ENCODE measurements around the gene CCDC9B.

Gene CCDC9B

GRCh38 chr15:40306371-40306770, 34.4 kb downstream of the CCDC9B start:
- no peak for DNase-seq

- DNase-seq = no peak
These were observed 35.5 kb downstream of the CCDC9B start for GRCh38 chr15:40305281-40305680.

- no peak for DNase-seq
These were observed 37.2 kb downstream of the CCDC9B start for GRCh38 chr15:40303576-40303975.

DNA sequence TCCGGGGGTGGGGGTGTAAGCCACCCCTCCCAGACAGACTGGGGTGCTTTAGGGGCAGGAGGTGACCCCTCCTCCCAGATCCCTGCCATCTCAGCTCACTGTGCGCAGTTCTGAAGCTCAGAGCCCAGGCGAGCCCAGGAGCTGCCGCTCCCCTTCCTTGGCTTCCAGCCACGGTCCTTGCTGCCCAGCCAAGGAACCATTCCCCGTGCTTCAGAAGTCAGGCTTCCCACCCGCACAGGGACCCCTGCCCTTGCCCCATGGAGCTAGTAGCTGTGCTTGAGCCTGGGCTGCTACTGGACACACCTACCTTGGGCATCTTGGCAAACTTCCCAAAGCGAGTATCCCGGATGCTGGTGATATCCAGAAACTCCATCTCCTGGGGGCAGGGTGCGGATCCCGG, 37.8 kb downstream of the CCDC9B start:
- no peak for DNase-seq

GRCh38 chr15:40302288-40302886, 38.4 kb downstream of the CCDC9B start:
- no peak for DNase-seq

GRCh38 chr15:40301467-40302179, 39.1 kb downstream of the CCDC9B start:
- DNase-seq = no peak

- no peak for DNase-seq
These were observed 40.0 kb downstream of the CCDC9B start for GRCh38 chr15:40300771-40301170.

DNA sequence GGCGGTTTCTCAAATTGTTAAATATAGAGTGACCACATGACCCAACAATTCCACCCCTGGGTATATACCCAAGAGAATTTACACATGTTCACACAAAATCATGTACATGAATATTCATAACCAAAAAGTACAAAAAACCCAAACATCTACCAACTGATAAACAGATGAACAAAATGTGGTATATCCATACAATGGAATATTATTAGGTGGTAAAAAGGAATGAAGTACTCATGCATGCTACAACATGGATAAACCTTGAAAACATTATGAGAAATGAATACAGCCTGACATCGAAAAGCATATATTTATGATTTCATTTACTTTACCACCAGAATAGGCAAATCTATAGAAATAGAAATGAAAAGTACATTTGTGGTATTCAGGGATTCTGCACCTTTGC, 40.4 kb downstream of the CCDC9B start:
- DNase-seq = no peak

GRCh38 chr15:40298216-40298935, 42.4 kb downstream of the CCDC9B start:
- DNase-seq = no peak

- no peak for DNase-seq
These were observed 43.4 kb downstream of the CCDC9B start for GRCh38 chr15:40297356-40297755.

DNA sequence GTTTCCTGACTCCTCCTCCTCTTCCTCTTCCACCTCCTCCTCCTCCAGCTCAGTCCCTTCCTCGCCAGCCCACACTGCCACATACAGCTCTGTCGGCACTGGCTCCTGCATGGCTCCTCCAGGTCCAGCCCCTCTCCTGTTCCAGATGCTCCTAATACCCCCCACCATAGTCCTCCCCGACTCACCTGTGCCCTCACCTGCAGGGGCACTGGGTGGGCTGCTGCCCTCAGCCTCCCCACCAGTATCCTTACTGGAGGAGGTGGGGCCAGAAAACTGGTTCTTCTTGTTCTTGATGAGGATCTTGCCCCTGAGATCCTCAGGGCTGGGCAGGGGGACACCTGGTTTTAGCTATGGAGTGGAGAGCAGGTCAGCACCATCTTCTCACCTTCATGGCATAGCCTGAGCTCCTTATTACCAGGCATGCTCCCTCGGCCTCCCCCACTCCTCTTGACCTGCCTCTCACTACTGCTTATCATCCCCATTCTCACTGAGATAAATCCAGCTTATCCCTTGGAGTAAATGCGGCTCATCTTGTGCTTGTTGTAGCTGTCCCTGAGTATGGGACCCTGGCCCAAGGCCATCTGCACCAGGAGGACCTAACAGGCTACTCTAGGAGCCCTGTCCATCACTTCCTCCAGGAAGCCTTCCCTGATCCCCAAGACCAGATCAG, 44.0 kb downstream of the CCDC9B start:
- DNase-seq = no peak

GRCh38 chr15:40295877-40296560, 44.7 kb downstream of the CCDC9B start:
- no peak for DNase-seq

DNA sequence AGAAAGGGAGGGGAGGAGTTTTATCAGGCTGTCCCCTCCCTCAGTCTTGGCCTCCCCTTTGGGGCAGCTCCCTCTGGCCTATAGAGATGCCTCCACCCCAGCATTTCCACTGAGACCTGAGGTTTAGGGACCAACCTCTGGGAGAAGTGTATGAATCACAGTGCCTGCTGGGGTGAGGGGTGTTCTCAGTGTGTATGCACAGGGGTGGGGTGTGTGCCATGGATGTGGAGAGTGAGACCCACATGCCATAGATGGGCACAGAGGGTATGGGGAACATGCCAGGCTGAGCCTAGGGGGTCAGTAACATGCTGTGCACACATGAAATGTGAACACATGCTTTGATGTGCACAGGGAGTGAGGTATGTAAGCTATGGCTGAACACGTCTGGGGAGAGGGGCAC, 45.4 kb downstream of the CCDC9B start:
- DNase-seq = no peak

- DNase-seq = no peak
These were observed 46.5 kb downstream of the CCDC9B start for GRCh38 chr15:40293905-40294895.

DNA sequence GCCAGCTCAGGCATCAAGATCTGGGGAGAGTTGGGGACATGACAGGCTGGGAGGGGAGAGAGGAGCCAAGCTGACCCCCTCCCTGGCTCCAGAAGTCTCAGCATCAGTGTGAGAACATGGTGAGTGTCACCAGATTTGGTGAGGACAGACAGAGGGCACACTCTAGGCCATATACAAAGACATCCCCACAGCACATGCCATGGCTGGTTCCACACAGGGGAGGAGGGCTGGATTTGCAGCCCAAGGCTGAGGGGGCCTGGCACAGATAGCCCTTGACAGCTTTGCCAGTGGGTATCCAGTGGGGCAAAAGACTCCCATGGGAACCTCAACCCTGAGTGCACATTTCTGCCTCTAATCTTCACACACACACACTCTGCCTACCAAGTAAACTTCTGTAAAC, 47.7 kb downstream of the CCDC9B start:
- DNase-seq = no peak

GRCh38 chr15:40292246-40292645, 48.5 kb downstream of the CCDC9B start:
- DNase-seq = no peak

DNA sequence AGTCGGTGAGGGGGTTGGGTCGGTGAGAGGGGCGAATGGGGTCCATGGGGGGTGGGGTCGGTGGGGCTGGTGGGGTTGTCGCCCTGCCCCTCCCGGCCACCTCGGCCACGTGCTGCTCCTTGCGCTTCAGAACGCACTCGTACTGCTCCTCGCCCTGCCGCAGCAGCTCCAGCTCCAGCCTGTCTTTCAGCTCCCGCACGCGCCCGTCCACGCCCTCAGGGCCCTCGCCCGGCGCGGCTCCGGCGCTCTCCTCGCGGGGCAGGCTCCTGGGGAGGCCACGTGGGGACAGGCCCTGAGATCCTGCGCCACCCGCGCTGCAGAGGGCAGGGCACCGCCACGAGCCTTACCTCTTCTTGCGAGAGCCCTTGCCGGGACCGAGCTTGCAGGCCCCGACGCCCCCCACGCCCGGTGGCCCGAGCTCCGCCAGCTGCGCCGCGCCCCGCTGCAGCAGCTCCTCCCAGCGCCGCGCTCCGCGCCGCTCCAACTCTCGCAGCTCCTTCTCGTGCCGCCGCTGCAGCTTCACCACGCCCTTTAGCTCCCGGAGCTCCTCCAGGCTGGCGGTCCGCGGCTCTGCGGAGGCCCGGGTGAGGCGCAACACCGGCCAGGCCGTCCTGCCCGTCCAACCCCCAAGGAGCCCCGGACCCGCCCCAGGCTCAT, 49.7 kb downstream of the CCDC9B start:
- no peak for DNase-seq

DNA sequence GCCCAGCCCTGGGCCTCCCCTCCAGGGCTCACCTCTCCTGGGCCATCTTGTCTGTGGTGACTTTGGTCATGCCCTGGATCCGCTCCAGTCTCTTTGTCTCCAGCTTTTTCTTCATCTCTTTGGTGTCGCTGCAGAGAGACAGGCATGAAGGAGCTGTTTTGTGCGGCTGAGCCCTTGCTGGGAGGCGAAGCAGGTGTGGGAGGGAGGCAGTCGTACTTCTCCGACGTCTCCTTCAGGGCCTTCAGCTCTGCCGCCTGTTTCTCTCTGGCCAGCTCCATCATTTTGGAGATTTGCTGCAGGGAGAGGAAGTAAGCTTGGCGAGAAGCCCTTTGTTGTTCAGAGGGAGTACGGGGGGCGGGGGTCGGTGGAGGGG, 50.2 kb downstream of the CCDC9B start:
- no peak for DNase-seq

GRCh38 chr15:40289140-40289775, 51.5 kb downstream of the CCDC9B start:
- DNase-seq = no peak

DNA sequence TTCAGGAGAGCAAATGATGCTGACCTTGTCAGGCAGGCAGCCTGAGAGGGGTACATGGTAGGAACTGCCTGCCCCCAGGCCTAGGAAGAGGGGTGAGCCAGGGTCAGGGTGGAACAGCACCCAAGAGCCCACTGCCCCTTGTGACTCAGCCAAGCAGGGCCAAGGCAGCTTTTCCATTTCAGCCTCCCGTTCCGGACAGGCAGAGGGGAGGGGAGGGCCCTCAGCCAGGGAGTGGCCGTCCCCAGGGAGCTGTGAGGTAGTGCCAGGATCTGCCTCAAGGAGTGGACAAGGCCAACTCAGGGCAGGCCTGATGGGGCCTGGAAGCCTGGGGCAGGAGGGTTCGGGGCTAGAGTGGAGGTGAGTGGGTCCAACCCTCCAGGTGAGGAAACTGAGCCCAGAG, 52.8 kb downstream of the CCDC9B start:
- DNase-seq = no peak

- no peak for DNase-seq
These were observed 53.2 kb downstream of the CCDC9B start for GRCh38 chr15:40287505-40287904.
